GM10248 (cell line): ENCODE data around the gene SLC25A51.
"Not testable (repeated sequence)": the region's sequence is repeated elsewhere in the genome, so short reads cannot be mapped to it uniquely, and the experiment has no call there.

Source experiments
- CTCF ChIA-PET: fragments of 300-600 bp; sonication (Branson Sonifier 250); formaldehyde crosslinking; extraction: SDS; loops from one replicate; lab custom pipeline; 2021; ENCODE audit warnings: antibody characterized with exemption; lab: Yijun Ruan, JAX
- POLR2A ChIA-PET: fragments of 350-650 bp; sonication (Branson Sonifier 250); formaldehyde crosslinking; extraction: SDS; loops from one replicate; lab custom pipeline; 2020; ENCODE audit warnings: antibody characterized with exemption; lab: Yijun Ruan, JAX
- DNase-seq: peaks from one replicate; pipeline ENCODE4 v3.0.0; 2012; ENCODE audit errors: extremely low spot score
- TF ChIP-seq, protein P1 (sequence below): IDR thresholded peaks from 2 replicates; pipeline ENCODE4 v1.5.1; 2012; ENCODE audit warnings: mild to moderate bottlenecking, low read depth; ENCODE audit errors: extremely low read depth, missing control alignments, control extremely low read depth

SLC25A51 gene

DNA sequence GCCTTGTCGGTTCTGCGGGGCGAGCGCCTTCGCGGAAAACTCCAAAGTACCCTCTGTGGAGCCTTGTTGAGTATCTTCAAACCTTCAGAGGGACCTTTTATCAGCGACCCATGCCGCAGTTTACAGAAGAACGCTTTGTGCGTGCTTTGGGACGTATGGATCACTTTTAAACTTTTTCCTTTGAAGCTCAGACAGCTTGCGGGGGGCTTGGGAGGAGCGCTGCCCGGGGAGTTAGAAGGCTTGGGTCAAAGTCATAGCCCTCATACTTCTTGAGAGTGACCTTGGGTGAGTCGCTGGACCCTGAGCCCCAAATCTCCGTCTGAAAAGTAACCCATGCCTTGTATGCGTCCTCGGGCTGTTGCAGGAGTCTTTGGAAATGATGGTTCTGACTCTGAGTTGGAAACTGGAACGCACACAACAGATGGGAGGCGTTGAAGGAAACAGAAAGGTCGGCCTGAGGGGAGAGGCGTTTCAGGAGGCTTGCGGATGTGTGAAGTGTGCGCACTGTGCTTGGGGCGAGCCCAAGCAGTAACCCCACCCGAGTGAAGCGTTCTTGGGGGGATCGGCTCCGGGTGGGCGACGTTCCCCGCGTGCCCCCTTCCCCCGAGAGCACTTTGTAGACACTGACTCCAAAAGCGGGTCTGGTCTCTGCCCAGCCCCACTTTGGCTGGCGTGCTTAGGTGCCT is 661 bp upstream of the SLC25A51 start:
- DNase-seq, result no peak
- TF ChIP-seq, protein P1, sequence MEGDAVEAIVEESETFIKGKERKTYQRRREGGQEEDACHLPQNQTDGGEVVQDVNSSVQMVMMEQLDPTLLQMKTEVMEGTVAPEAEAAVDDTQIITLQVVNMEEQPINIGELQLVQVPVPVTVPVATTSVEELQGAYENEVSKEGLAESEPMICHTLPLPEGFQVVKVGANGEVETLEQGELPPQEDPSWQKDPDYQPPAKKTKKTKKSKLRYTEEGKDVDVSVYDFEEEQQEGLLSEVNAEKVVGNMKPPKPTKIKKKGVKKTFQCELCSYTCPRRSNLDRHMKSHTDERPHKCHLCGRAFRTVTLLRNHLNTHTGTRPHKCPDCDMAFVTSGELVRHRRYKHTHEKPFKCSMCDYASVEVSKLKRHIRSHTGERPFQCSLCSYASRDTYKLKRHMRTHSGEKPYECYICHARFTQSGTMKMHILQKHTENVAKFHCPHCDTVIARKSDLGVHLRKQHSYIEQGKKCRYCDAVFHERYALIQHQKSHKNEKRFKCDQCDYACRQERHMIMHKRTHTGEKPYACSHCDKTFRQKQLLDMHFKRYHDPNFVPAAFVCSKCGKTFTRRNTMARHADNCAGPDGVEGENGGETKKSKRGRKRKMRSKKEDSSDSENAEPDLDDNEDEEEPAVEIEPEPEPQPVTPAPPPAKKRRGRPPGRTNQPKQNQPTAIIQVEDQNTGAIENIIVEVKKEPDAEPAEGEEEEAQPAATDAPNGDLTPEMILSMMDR, result no peak
- POLR2A ChIA-PET, result no interaction called here
- CTCF ChIA-PET, result interaction anchor here (0.6 to 6.1 kb wide), 5 partner anchors 8 to 528 kb away, joined by 3 to 46 read pairs (median 3); partner anchors contain the start of gene DCAF10

DNA sequence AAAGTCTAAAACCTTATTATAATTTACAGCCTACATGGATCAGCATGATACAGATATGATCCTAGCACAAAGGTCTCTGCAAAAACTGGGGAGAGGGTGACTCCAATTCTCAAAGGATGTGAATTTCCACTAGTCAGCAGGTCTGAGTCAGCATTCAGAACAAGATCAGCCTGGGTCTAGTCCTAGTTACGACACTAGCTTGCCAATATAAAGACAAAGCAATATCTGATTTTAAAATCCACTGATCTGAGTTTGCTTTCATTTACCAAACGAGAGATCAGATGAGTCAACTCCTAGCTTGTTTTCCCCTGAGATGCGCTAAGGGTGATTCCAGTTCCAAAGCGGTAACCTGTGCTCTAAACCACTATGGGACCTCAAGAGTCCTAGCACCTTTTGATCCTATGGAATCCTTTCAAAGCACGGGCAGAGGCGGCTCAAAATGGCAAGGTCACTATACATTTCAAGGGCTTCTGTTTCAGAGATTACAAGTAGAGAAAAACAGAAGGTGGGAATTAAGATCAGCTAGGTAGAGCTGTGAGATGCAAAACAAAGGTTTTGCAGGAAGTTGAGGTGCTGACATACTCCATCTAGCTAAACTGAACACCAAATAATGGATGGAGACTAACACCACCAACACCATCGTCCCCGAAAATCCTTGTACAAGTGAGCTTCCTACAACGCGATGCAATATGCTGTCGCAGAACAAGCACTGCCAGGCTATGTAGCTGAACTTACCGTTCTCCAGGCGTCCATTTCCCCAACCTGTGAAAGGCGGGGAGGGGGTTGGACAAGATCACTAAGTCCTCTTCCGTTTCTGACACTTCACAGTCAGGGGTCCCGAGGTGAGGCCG is 906 bp downstream of the SLC25A51 start:
- DNase-seq, result no peak
- ChIA-PET POLR2A (no interaction called here), CTCF (interaction anchor here (0.8 to 6.1 kb wide), 17 partner anchors 9 to 490 kb away, joined by 3 to 46 read pairs (median 3); partner anchors contain the start of gene ALDH1B1)
- TF ChIP-seq, protein P1, result no peak

GRCh38 chr9:37902131-37902530 is 1.8 kb downstream of the SLC25A51 start:
- TF ChIP-seq, protein P1, result no peak
- CTCF ChIA-PET, result interaction anchor here (1.0 to 6.1 kb wide), 5 partner anchors 10 to 421 kb away, joined by 3 to 46 read pairs (median 5); no protein-coding TSS in a partner anchor
- POLR2A ChIA-PET, result no interaction called here
- no peak for DNase-seq

- TF ChIP-seq, protein P1, result no peak
- POLR2A ChIA-PET, result no interaction called here
- CTCF ChIA-PET, result interaction anchor here (1.0 to 1.5 kb wide), 4 partner anchors 9 to 261 kb away, joined by 3 to 4 read pairs (median 4); no protein-coding TSS in a partner anchor
- no peak for DNase-seq
Measured at GRCh38 chr9:37899041-37899440, 4.9 kb downstream of the SLC25A51 start.

DNA sequence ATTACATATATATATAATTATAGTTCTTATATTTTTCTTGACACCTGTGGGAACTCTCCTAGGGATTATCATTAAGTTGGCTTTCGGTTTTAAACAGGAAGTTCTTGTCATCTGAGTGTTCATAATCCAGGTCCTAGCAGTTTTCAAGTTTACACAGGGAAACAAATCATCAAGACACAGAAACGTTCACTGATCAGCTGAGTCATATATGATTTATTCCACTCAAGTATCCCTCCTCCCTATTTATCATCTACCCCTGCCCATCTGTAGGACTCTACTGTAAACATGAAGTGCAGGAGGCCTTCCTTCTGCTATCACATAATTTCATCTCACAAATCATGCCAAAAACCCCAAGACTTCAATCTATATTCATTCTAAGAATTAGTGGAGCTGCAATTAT is 6.3 kb downstream of the SLC25A51 start:
- ChIA-PET POLR2A (no interaction called here), CTCF (interaction anchor here (1.0 kb wide), 1 partner anchor 52 kb away, joined by 3 read pairs; no protein-coding TSS in a partner anchor)
- TF ChIP-seq, protein P1, result no peak
- DNase-seq, result no peak

GRCh38 chr9:37892063-37892462 is 11.9 kb downstream of the SLC25A51 start:
- CTCF ChIA-PET, result no interaction called here
- no peak for DNase-seq
- TF ChIP-seq, protein P1, result no peak
- POLR2A ChIA-PET, result no interaction called here

- POLR2A ChIA-PET, DNase-seq, CTCF ChIA-PET: not testable (repeated sequence)
Measured at GRCh38 chr9:37891042-37891441, 12.9 kb downstream of the SLC25A51 start.
